Uterus (tissue), 2 donors: Measurements from ENCODE around the gene ASPG.

Experiments used
- POLR2A ChIP-seq, 2 donors: fragments of 450-650 bp; IDR thresholded peaks; one replicate each; pipeline ENCODE4 v1.6.1; 2016; ENCODE audit warnings: antibody characterized with exemption in 2 of 2, mild to moderate bottlenecking in 1 of 2, moderate library complexity in 1 of 2
- TF ChIP-seq, protein P1 (sequence below), 4 experiments: fragments of 200-600 bp in 2 of 4; fragments of 450-650 bp in 2 of 4; sonication (generic) in 2 of 4; IDR thresholded peaks; one replicate each; pipeline ENCODE4 v1.5.1; 2016 to 2019; ENCODE audit warnings: antibody characterized with exemption in 4 of 4, mild to moderate bottlenecking in 2 of 4, moderate library complexity in 1 of 4

DNA sequence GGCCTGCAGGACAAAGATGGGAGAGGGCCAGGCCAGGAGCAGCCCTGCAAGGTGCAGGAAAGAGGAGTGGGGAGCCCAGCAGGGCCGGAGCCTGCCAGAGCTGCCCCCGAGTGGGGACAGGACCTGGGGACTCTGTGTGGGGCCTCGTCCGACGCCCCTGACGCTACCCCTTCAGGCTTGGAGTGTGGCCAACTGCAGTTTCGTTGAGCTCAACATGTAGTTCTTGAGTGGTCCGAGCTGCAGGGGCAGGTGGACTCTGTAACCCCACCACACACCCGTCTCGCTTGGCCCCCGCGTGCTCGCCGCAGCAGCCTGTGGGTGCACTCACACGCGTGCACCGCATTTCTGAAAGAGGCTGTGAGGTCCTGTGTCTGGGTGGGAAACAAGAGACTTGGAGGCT is 2.0 kb downstream of the ASPG start:
- TF ChIP-seq, protein P1, sequence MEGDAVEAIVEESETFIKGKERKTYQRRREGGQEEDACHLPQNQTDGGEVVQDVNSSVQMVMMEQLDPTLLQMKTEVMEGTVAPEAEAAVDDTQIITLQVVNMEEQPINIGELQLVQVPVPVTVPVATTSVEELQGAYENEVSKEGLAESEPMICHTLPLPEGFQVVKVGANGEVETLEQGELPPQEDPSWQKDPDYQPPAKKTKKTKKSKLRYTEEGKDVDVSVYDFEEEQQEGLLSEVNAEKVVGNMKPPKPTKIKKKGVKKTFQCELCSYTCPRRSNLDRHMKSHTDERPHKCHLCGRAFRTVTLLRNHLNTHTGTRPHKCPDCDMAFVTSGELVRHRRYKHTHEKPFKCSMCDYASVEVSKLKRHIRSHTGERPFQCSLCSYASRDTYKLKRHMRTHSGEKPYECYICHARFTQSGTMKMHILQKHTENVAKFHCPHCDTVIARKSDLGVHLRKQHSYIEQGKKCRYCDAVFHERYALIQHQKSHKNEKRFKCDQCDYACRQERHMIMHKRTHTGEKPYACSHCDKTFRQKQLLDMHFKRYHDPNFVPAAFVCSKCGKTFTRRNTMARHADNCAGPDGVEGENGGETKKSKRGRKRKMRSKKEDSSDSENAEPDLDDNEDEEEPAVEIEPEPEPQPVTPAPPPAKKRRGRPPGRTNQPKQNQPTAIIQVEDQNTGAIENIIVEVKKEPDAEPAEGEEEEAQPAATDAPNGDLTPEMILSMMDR (IDR thresholded peaks at IDR 0.05) = no peak
- no peak for TF ChIP-seq POLR2A (IDR thresholded peaks at IDR 0.05)
